HG03196 (cell line): Measurements from ENCODE around the gene THYN1.
"Not testable (repeated sequence)": the region's sequence is repeated elsewhere in the genome, so short reads cannot be mapped to it uniquely, and the experiment has no call there.

ENCODE experiments used
- ATAC-seq: cut with Tn5 transposase; IDR thresholded peaks from one replicate; pipeline ENCODE4 v1.9.1; 2021; ENCODE audit not compliant: unreplicated experiment

Gene THYN1

GRCh38 chr11:134275534-134276395 is 22.6 kb upstream of the THYN1 start, which contains the start of gene GLB1L3:
Gene GLB1L3, plus strand, starts transcription at chr11:134276379. Its CDS starts 362 bp downstream, at chr11:134276741.
- ATAC-seq: no peak

GRCh38 chr11:134275188-134275533 is 22.0 kb upstream of the THYN1 start:
- ATAC-seq: no peak

- ATAC-seq: no peak
These were observed 20.2 kb upstream of the THYN1 start for GRCh38 chr11:134273317-134273712.

- no peak for ATAC-seq
These were observed 19.5 kb upstream of the THYN1 start for GRCh38 chr11:134272381-134273316.

GRCh38 chr11:134271978-134272377 is 18.8 kb upstream of the THYN1 start:
- ATAC-seq: no peak

GRCh38 chr11:134270250-134270714 is 17.1 kb upstream of the THYN1 start:
- no peak for ATAC-seq

- no peak for ATAC-seq
These were observed 14.8 kb upstream of the THYN1 start for GRCh38 chr11:134267966-134268365.

GRCh38 chr11:134267461-134267860 is 14.3 kb upstream of the THYN1 start:
- ATAC-seq: no peak

- no peak for ATAC-seq
These were observed 13.7 kb upstream of the THYN1 start for GRCh38 chr11:134266841-134267251.

- ATAC-seq: no peak
These were observed 13.3 kb upstream of the THYN1 start for GRCh38 chr11:134266440-134266839.

GRCh38 chr11:134264966-134265764 is 12.0 kb upstream of the THYN1 start:
- no peak for ATAC-seq

- no peak for ATAC-seq
These were observed 8.7 kb upstream of the THYN1 start for GRCh38 chr11:134261626-134262488.

GRCh38 chr11:134260983-134261382 is 7.8 kb upstream of the THYN1 start:
- no peak for ATAC-seq

- ATAC-seq: no peak
These were observed 7.4 kb upstream of the THYN1 start for GRCh38 chr11:134260503-134260902.

GRCh38 chr11:134258577-134258976 is 5.4 kb upstream of the THYN1 start:
- ATAC-seq: no peak

GRCh38 chr11:134257101-134257500 is 3.9 kb upstream of the THYN1 start:
- ATAC-seq: no peak

- ATAC-seq: not testable (repeated sequence)
These were observed 2.0 kb upstream of the THYN1 start for GRCh38 chr11:134255184-134255561.

GRCh38 chr11:134254433-134255183 is 1.5 kb upstream of the THYN1 start:
- no peak for ATAC-seq
